HG03108 (cell line): Measurements from ENCODE around the gene RELN.
"Not testable (repeated sequence)": the region's sequence is repeated elsewhere in the genome, so short reads cannot be mapped to it uniquely, and the experiment has no call there.

Experiments
- ATAC-seq: cut with Tn5 transposase; IDR thresholded peaks from one replicate; pipeline ENCODE4 v1.9.1; 2021; ENCODE audit warnings: moderate library complexity; ENCODE audit not compliant: unreplicated experiment

RELN gene

DNA sequence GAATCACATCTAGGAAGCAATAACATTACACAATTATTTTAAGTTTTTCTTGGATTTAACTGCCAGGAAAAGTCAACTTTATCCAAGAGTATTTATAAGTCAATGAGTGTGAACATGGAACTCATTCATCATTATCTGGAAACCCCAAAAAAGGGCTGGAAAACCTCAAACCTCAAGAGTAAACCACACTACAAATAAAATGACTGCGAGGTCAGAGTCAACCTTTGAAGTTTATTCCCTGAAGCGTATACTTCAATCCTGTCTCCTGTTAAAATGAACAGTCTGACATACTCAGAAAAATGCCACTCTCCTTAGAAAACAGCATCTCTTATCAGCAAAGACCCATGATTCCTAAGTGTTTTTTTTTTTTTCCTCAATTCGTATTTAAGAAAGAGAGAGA, 86.5 kb downstream of the RELN start:
- no peak for ATAC-seq

- ATAC-seq: not testable (repeated sequence)
These were observed 92.6 kb downstream of the RELN start for GRCh38 chr7:103896826-103897225.

DNA sequence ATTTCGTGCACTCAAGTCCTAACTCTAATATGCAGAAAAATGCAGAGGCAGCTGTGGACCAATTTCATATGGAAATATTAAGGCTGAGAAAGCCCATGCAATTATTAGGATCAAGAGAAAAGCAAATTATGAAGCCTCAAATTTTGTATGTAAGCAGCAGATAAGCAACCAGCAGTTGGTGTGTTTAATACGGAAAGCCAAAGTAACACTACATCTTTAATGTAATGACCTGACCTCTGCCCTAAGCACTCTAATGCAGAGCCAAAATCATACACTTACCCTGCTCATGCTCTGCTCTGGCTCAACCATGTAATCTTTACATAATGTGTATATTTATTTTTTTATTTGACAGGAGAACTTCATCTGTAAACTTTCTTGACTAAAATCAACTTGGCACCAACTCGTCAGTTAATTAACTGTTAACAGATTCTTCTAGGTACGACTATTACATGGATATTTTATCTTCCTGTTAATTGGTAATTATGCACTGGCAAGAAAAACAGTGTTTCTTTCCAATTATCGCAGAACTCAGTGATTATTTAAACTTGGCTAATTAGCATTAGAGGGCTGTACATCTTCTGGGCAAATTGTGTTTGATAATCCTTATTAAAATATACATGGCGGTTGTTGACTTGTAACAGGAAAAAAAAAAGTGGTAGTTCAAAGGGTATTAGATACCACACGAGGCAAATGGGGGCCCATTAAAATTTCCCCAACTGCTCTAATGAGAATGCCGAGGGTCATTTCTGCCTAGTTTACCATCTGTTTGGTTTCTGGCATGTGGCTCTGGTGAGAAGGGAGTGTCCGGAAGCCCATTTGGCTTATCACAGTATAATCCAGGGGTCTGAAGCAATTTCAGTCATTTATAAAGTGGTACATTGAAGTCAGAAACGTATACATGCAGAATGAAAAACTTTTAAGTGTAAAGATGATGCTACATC, 94.5 kb downstream of the RELN start:
- ATAC-seq: no peak

- no peak for ATAC-seq
These were observed 96.1 kb downstream of the RELN start for GRCh38 chr7:103893350-103893749.

DNA sequence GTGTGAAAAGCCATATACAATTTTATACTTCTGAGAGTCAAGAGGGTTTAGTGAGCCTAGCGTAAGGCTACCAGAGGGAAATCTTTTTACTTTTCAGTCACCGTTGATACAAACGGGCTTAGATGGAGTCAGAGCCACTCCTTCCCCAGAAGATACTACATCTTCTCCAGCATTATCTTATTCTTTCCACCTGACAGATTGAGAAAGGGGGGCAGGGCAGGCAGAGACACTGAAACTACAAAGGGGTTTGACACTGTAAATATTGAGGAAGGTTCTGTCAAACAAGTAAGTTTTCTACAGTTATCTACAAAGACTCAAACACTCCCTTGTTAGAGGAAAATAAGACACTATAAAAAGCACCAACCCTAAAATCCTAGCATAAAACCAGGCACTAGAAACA, 100.0 kb downstream of the RELN start:
- ATAC-seq: no peak

- ATAC-seq: no peak
These were observed 100.8 kb downstream of the RELN start for GRCh38 chr7:103888603-103889153.

GRCh38 chr7:103887853-103888602, 101.4 kb downstream of the RELN start:
- no peak for ATAC-seq

GRCh38 chr7:103887050-103887449, 102.4 kb downstream of the RELN start:
- no peak for ATAC-seq

GRCh38 chr7:103879928-103880600, 109.4 kb downstream of the RELN start:
- no peak for ATAC-seq

DNA sequence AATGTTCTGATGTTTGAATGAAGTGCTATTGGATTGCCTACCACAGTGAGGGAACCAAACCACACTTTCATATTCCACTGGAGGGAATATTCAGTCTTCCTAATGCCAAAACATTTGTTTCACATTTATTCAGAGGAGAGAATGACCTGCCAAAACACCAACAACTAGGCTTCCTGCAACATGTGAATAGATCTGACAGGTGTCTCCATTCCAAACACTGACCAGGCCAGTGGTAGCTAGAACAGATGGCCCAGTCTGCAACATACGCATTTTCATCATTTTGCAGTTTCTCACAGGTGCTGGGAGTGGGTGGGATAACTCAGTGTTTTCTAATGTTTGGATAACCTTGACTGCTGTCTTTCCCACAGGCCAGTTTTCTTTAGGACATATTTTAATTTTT, 110.0 kb downstream of the RELN start:
- no peak for ATAC-seq

- ATAC-seq: no peak
These were observed 111.9 kb downstream of the RELN start for GRCh38 chr7:103877565-103877964.

- no peak for ATAC-seq
These were observed 113.7 kb downstream of the RELN start for GRCh38 chr7:103875718-103876117.

DNA sequence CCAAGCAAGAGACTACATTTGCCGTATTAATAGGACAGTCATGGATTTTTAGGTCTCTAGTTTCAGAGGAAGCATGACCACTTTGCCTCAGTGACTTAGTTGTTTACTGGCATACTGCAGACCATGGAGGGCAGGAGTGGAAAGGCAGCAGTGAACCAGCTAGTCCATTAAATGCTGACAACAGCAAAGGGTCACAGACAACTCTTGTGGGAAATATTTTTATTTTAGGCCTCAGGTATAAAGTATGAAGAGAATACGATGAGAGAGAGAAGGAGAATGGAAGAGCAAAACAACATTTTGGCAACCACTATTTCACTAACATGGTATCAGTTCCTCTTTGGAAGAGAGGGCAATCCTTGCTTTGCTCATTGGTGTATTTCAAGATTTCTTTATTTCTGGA, 118.0 kb downstream of the RELN start:
- no peak for ATAC-seq

DNA sequence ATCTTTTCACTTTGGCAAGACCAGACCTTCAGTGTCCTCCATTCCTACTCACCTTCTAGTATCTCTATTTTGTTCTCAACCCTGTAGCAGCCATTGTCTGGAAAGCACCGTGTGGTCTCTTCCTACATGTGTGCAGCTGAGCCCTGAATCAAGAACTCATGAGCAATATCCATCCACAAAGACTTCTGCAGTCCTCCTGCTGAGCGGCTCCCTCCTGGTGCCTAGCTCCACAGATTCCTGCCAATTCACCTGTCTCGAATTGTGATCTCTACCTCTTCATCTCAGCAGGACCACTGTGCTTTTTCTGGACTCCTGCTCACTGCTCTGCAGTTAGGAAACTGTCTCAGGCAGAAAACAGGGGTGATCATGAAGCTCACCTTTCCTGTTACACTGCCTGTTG, 118.8 kb downstream of the RELN start:
- ATAC-seq: no peak

- no peak for ATAC-seq
These were observed 121.6 kb downstream of the RELN start for GRCh38 chr7:103867874-103868273.

DNA sequence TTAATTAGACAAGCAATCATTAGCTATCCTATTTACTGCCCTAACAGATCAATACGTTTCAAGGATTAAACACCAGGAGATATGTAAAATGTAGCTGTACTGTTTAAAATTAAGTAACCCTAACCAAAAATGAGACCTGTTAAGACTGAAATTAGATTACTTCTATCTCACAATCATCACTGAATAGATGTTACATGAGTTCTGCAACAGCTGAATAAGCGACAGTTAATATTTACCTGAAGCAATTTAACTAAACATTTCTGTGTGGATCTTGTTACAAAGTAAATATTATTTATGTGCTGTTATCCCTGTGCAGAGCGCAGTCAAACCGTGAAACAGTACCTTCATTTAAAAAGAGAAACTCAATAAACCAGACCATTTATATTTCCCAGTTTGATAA, 122.5 kb downstream of the RELN start:
- no peak for ATAC-seq

- no peak for ATAC-seq
These were observed 124.0 kb downstream of the RELN start for GRCh38 chr7:103865442-103865841.

GRCh38 chr7:103862302-103863035, 127.0 kb downstream of the RELN start:
- ATAC-seq: no peak

DNA sequence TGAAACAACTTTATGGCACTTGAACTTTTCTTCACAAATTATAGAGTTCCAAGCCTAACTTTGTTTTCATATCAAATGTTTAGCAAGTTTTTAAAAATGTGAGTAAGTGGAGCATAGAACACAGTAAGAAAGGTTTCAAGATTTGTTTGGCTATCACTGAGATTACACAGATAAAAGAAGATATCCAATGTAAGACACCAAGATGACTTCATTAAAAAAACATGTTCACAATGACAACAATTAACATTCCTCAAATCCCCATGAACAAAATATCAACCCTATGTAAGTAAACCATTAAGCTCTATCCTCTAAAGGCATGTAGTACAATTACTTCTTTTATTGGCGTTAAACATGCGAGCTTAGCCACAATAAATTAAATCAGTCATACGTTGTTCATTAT, 129.7 kb downstream of the RELN start:
- ATAC-seq: no peak

- ATAC-seq: no peak
These were observed 132.0 kb downstream of the RELN start for GRCh38 chr7:103857435-103857834.

- no peak for ATAC-seq
These were observed 132.5 kb downstream of the RELN start for GRCh38 chr7:103856929-103857328.
